ENCODE data around the gene CMSS1.

CMSS1 gene

DNA sequence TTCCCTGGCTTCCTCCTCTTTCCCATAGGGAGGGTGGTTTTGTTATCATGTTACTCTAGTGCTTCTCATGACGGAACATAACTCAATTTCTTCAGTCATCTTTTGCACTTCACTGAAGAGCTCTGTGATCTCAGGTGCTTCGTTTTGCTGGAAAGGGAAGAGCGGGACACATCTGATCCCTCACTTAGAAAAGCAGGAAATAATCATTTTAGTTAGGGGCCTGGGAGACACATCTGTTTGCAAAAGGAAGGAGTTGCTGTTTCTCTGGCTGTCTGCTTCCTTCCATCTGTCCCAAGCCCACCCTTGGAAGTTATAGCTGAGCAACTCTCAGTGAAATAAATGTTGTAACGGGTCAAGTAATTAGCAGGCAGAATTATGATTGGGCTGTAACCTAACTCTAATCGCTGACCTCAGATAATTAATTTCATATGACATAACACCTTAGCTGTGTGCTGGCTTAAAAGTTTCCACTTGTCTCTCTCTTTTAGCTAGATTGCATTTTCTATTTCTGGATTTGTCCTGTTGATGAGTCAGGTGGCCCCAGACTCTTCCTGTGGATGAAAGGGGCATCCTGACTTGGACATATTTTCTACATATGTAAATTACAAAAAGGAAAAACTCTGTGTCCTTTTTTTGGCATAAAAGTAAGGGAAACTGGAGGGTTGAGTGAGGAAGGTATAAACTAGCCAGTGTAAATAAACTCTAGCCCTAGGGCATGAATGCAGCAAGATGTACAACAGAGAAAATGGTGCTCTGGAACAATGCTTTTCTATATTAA, 307.7 kb downstream of the CMSS1 start:
- DNase-seq: no peak
- intact Hi-C loops (cut with DNase I): no loop called here

DNA sequence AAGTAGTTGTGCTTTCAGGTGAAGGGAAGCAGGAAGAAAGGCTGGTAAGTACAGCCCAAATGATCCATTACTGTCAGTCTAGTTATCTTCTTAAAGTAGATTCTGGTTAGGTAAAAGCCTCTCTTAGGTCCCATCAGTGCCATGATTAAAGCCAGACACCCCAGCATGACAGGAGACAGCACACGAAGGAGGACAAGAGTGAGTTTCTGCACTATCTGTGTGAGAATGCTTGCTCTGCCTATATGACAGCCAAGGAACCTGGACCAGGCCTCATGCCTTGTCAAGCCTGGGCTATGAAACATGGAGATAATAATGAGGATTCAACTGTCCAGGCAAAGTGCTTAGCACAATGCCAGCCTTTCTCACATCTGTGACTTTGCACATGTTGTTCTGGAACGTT, 310.1 kb downstream of the CMSS1 start:
- intact Hi-C loops (cut with DNase I): no loop called here
- no peak for DNase-seq

DNA sequence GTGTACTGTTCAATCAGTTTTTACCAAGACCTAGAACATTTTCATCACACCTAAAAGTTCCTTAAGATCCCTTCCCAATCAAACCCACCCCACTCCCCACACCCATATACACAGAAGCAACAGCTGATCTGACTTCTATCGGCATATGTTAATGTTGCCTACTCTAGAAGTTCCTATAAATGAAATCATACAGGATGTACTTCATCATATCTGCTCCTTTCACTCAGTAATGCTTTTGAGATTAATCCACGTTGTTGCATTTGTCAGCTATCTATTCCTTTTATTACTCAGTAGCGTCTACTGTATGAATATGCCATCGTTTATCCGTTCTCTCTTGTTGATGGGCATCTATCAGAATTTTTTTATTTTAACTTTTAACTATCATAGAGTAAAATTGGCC, 310.9 kb downstream of the CMSS1 start:
- no peak for DNase-seq
- intact Hi-C loops (cut with DNase I): no loop called here

DNA sequence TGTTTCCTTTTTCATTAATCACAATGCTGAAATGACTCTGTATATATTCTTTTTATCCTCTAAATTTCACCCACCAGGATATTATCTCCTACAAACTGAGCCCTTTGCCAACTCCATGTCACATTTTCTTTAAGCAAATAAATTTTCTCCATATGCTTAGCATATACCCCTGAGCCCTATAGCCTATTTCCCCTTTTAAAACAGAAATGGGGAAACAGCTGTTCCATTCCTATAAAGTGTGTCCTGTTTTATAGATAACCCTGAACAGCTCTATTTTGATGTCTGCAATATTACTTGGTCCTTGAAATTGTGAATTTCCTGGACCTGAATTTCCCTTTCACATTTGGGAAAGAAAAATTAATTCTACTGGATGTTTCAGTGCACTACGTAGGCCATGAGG, 312.3 kb downstream of the CMSS1 start:
- no peak for DNase-seq
- intact Hi-C loops (cut with DNase I): no loop called here

DNA sequence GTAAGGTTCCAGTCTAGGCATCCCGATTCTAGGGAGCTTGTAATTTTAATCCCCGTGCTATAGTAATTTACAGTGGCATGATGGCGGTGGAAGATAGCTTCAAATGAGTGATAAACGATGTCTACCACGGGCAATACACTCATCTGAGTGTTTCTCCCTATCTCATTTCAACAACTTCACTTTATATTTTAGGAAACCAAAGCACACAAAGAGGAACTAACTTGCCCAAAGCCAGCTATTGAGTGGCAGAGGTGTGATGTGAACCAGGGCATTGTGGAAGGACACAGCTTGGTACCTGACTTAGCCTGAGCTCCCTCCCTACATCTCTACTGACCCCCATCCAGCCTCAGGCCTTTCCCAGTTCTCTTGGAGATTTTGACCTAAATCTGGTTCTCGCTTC, 313.6 kb downstream of the CMSS1 start:
- intact Hi-C loops (cut with DNase I): no loop called here
- DNase-seq: no peak

DNA sequence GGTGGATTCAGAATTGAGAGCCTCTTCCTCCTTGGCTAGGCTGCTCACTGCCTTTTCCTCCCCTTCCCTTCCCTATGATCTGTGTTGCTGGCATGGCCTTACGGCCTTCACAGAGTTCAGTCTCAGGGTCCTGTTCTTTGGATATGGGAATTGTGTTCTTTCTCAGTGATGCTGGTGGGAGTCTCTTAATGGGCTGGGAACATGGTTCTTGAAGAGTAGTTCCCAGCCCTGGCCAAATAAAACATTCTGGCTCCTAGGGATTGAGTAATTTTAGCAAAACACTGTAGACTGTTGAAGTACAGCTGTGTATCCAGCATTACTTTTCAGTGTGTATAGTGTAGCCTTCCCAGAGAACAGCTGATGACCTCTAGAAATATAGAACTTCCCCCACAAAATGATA, 319.3 kb downstream of the CMSS1 start:
- no peak for DNase-seq
- intact Hi-C loops (cut with DNase I): no loop called here

DNA sequence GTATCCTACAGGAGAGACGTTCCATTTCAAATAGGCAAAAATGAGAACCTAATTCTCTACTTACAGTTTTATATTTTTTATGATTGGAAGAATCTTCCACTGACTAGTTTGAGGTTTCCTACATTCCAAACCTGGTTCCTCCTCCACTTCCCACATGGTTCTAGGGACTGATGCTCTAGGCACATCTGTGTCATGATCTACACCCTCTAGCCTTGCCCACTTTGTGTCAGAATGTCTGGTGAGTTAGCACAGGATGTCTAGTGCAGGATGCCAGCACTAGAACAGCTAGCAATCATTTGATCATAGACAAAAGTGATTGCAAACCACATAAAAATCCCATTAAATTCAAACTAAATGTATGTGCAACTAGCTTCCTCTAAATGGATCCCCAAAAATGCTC, 323.3 kb downstream of the CMSS1 start:
- intact Hi-C loops (cut with DNase I): no loop called here

DNA sequence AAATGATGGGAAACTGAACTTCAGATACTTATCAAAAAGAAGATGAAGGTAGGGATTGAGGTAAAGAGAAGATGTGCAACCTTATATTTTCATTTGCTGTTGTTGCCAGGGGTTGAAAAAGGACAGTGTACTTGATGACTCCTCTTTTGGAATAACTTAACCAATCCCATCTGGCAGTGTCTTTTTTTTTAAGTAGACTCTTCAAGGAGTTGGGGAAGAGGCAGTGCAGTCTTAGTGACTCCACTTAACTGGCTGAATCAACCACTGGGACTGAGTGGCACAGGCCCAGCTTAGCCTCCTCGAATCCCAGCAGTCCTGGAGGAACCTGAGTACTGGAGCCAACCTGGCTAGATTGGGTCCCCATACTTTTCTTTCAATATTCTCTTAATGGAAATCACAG, 323.9 kb downstream of the CMSS1 start:
- intact Hi-C loops (cut with DNase I): no loop called here
- DNase-seq: no peak

More for the DNA sequence above, 323.3 kb downstream of the CMSS1 start:
- no peak for DNase-seq

DNA sequence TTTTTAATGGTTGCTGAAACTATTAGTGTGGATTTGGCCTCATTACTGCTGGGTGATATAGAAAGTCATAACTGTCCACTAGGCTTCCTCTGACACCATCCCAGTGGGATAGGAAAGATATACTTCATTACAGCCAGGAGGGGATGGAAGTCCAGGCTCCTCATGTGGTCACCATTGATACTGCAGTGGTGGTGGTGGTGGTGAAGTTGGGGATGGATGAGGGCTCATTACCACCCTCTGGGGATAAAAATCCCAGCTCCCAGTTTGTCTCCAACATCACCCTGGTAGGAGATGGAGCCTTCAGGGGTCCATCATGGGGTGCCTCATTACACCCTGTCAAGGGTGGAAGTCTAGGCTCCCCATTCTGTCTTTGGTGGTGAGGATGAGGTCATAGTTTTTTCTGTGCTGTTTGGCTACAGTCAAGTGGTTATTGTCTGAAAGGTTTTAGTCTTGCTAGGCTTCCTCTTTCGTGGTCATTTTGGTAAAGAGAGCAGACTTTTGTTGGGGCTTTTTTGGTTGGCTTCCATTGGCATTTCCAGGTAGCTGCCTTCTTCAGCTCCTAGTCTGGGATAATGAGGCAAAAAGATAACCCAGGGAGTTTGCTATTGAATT, 326.7 kb downstream of the CMSS1 start:
- intact Hi-C loops (cut with DNase I): no loop called here
- DNase-seq: no peak

DNA sequence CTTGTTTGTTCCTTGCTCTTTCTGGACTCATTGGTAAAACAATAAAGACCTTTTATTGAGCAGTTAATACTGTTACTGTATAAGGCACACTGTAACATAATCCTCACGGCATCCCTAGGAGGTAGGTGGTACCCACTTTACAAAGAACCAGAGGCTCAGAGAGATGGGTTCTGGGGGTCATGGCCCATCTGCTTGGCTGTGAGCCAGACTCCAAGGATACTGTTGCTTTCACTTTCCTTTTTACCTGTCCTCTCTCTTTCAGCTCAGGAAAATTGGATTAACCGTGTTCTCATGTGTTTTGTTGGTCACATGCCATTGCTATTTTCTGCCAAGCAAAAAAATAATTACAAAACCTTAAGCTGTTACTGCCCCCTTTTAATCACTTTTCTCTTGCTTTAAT, 331.5 kb downstream of the CMSS1 start:
- no peak for DNase-seq
- intact Hi-C loops (cut with DNase I): no loop called here

DNA sequence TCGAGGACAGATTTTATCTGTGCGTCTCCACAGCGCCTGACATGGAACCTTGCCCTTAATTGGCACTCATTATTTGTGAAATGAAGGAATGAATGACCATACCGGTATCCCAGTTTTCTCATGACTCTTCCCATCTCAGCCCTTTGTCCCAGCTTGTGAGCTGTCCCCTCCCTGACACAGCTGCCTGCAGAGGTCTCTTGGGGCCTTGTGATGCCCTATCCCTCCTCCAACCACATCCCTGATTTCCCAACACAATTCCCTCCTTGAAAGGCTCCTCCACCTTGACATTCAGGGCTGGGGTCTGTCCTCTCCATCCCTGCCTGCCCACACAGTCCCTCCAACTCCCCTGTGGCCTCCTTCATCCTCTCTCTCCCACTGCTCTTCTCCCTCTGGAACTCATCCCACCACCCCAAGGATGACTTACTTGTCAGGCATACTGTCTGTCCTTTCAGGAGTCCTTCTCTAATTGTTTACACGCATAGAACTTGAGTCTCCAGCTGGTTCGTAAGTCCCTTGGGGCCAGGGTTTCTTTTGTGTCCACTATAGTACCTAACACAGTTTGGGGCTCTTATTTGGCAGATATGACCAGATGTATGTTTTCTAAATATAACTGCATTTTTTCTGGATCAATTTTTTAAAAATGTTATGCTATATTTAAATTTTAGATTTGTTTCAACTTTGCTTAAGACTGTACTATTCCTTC, 332.2 kb downstream of the CMSS1 start:
- intact Hi-C loops (cut with DNase I): no loop called here
- no peak for DNase-seq

DNA sequence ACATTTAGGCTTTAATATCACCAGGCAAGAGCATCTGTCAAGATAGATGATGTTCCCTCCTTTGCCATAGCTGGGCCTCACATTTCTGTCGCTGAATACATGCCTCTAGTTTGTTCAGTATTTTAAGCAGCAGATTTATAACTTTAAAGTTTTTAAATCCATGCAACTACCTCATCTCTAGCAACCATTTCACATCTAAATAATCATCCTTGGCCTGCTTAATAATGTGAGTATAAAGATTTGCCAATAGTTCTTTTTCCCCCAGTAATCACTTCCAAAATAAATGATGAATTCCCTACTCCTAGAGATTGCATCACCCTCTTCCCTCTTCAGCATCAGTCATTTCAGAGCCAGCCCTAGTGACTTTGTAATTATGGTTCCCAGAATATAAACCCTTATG, 332.8 kb downstream of the CMSS1 start:
- intact Hi-C loops (cut with DNase I): no loop called here
- DNase-seq: no peak

DNA sequence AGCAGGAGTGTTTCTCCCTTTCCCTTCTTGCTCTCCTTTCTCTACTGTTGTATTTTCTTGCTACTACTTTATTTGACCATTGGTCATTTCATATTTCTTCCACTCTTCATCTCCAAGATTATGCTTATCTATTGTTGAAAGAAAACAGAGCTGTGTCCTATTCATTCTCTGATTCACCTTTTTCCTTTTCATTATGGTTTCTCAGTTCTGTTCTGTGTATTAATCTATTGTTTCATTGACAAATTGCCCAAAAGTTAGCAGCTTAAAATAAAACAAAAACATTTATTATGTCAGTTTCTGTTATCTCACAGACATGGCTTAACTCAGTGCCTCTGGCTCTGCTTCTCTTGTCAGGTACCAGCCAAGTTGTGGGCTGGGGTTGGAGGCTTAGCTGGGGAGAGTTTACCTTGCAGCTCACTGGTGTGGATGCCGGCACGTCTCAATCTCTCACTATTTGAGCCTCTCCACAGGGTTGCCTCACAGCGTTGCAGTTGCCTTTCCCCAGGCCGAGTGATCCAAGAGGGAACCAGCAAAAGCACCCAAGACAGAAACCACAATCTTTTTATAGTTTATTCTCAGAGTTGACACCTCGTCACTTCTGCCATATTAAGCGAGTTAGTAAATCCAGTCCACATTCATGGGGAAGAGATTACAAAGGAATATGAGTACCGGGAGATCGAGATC, 333.5 kb downstream of the CMSS1 start:
- intact Hi-C loops (cut with DNase I): no loop called here
- no peak for DNase-seq

DNA sequence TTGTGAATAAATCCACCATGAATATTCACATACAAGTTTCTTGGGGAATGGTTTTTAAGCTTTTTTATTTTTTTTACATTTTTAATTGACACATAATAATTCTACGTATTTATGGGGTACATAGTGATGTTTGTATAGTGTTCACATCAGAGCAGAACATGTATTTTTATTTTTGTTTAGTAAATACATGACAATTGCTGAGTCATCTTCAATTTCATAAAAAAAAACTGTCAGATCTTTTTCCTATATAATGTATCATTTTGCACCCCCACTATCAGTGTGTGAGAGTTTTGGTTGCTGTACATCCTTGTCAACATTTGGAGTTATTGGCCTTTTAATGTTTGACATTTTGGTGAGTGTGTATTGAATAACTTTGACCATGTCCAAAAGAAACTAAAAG, 336.5 kb downstream of the CMSS1 start:
- no peak for DNase-seq
- intact Hi-C loops (cut with DNase I): no loop called here

DNA sequence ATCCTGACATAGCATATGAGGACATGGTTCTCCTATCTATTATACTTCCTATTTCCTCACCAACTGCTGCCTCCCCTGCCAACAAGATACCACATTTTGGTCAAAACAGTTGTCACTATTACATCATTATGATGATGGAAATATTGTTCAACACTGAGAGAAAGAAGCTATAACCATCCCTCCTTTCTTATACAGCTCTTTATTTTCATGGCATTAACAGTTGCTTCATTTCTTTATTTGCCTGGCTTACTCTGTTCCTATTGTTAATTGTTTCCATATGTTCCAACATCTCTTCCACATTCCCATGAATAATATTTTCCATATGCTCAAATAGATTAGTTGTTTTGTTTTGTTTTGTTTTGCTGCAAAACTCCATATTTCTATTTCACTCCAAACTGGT, 337.5 kb downstream of the CMSS1 start:
- intact Hi-C loops (cut with DNase I): no loop called here
- DNase-seq: no peak

DNA sequence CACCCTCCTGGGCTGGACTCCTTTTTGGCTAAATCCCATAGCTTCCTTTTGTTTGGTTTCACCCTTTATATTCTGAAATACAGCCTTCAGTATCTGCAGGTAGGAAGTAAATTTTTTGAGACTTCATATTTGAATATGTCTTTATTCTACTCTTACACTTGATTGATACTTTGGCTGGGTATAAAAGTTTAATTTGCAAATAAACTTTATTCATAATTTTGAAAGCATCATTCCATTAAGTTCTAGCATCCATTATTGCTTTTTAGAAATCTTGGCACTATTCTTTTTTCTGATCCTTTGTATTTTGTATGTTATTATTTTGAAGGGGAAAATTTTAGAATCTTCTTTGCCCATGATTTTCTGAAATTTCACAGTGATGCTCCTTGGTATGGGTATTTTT, 337.9 kb downstream of the CMSS1 start:
- intact Hi-C loops (cut with DNase I): no loop called here
- DNase-seq: no peak

DNA sequence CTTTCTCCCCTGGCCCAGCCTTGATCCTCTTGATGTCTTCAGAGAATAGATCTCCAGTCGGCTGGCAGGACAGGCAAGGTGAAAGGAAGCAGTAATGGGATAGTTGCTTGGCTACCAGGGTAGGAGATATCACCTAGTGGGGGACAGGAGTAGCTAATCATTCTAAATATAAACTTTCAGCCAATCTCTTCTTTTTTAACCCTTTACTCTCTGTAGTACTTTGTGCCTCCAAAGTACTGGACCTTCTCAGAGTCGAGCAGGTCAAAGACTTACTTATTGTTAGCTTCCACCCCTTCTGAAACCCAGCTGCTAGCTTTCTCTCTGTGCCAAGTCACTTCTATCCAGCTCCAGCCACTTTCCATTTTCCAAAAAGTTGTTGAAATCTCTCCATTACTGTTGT, 340.0 kb downstream of the CMSS1 start:
- intact Hi-C loops (cut with DNase I): no loop called here
- DNase-seq: no peak

DNA sequence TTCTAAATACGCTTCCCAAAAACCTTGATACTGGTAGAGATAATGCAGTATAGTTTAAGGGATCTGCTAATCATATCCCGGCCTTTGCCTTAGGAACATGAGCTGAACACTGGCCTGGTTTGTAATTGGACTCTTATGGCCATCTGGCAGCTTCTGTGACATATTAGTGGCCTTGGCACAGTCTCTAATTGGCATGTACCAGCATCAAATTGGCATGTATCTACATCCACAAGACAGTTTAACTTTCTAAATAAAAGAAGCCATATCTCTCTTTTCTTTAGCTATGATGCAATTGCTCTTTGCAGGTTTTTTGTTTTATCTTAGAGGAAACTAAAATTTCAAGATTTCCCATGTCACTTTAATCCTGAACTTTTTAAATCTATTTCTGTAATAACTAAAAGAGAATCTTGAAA, 341.3 kb downstream of the CMSS1 start:
- no peak for DNase-seq
- intact Hi-C loops (cut with DNase I): no loop called here

DNA sequence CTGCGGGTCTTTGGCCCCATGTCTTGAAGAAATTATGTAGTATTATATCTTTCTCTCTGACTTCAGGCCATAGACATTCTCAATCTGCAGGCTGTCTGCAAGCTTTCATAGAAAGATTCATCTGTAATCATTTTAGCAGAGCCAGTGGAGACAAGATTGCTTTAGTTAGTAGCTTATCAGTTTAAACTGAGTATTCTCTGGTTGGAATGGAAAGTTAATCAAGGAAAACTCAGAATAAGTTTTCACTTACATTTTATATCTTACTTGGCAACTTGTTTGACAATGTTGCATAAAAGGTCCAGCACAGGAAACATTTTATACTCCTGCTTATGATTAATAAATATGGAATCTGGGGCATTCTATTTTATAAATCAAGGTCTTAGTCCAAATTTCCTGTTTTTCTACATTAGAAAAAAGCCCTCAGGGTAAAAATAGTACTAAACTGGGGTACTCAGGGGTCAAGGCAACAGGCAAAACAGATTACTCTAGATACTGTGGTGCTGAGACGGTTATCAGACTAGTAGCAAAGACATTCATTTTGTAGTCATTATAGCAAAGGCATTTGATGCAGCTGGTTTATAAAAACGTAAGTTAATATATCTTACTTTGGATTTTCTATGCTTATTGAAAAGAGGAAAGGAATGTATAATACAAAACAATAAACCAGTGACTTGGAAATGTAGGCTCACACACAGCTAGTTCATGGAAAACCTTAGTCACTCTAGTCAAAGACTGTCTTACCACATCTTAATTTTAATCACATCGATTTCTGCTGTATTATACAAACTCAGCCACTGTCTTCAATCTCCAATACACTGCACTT, 341.9 kb downstream of the CMSS1 start:
- DNase-seq: no peak
- intact Hi-C loops (cut with DNase I): no loop called here

Measured in head of caudate nucleus (tissue), 42 donors.